ENCODE measurements around the gene MALAT1. TPM values are rescaled to one million over a fixed set of nuclear protein-coding genes. Genes with fewer than 3 reads are reported as not detected.

Gene MALAT1
- total and polyA plus RNA-seq, 10 of the 15 experiments (the other 5 are each of a cell fraction or from before 2014, with no cell fraction given) = 448 to 8,160 (median 2,019) TPM

- TF ChIP-seq ZNF384 (IDR thresholded peaks at IDR 0.05; ENCODE audit: borderline replicate concordance, low read depth, low read length) (peak; percentile 75; the same call in 1 of the 2 replicates), E2F8 (IDR thresholded peaks at IDR 0.05; ENCODE audit: low read depth, partially characterized antibody) (no peak), MLLT1 (IDR thresholded peaks at IDR 0.05) (peak; percentile 100), SIX5 (IDR thresholded peaks at IDR 0.05; ENCODE audit: low read depth, low read length, severe bottlenecking) (no peak), IKZF2 (IDR thresholded peaks at IDR 0.05) (peak; percentile 8 to 90; a peak in 2 of 4 replicates), CHD1 (IDR thresholded peaks at IDR 0.05; ENCODE audit: low read depth, low read length) (peak; percentile 94), REST (IDR thresholded peaks at IDR 0.05; ENCODE audit: low read depth, low read length) (peak; percentile 65), JUND (IDR thresholded peaks at IDR 0.05; ENCODE audit: low read depth, low read length) (no peak), CREM (IDR thresholded peaks at IDR 0.05; ENCODE audit: low read depth) (peak; percentile 94), TCF7 (IDR thresholded peaks at IDR 0.05; ENCODE audit: borderline replicate concordance) (peak; percentile 81), RCOR1 (conservative IDR thresholded peaks at IDR 0.05; ENCODE audit: low read depth, low read length) (no peak), ZNF687 (IDR thresholded peaks at IDR 0.05) (peak; percentile 99), LARP7 (IDR thresholded peaks at IDR 0.05) (peak; percentile 52; the same call in 1 of the 2 replicates), MXI1 (IDR thresholded peaks at IDR 0.05; ENCODE audit: low read depth, low read length) (peak; percentile 56; the same call in 1 of the 2 replicates)
- TF ChIP-seq, protein P1, sequence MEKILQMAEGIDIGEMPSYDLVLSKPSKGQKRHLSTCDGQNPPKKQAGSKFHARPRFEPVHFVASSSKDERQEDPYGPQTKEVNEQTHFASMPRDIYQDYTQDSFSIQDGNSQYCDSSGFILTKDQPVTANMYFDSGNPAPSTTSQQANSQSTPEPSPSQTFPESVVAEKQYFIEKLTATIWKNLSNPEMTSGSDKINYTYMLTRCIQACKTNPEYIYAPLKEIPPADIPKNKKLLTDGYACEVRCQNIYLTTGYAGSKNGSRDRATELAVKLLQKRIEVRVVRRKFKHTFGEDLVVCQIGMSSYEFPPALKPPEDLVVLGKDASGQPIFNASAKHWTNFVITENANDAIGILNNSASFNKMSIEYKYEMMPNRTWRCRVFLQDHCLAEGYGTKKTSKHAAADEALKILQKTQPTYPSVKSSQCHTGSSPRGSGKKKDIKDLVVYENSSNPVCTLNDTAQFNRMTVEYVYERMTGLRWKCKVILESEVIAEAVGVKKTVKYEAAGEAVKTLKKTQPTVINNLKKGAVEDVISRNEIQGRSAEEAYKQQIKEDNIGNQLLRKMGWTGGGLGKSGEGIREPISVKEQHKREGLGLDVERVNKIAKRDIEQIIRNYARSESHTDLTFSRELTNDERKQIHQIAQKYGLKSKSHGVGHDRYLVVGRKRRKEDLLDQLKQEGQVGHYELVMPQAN (conservative IDR thresholded peaks at IDR 0.05) = peak; percentile 65
Observed at GRCh38 chr11:65498977-65499712, at the start of gene MALAT1 (continued).

All from GM12878 (cell line).